Prostate gland (tissue), 2 donors: ENCODE measurements around the gene ADAMTS19. TPM values are rescaled to one million over a fixed set of nuclear protein-coding genes. Genes with fewer than 3 reads are reported as not detected.

Source experiments
- DNase-seq: peaks from one replicate; pipeline ENCODE4 v3.0.0-alpha.2; 2019; ENCODE audit warnings: low spot score
- H3K27ac ChIP-seq, 2 donors: fragments of 200-600 bp; sonication (generic); 2 replicates each; pipeline ENCODE4 v1.5.1; 2017 to 2019
- H3K27me3 ChIP-seq: fragments of 200-600 bp; sonication (generic); replicated peaks from 2 replicates; pipeline ENCODE4 v1.5.1; 2019; ENCODE audit not compliant: insufficient read depth
- H3K36me3 ChIP-seq, 2 donors: fragments of 200-600 bp; sonication (generic); 1 replicate in 1 of 2; 2 replicates in 1 of 2; pipeline versions ENCODE4 v1.5.1 to v1.8.1; 2017 to 2019
- H3K4me1 ChIP-seq: fragments of 200-600 bp; sonication (generic); replicated peaks from 2 replicates; pipeline ENCODE4 v1.5.1; 2019
- H3K4me3 ChIP-seq, 2 donors: fragments of 200-600 bp; sonication (generic); 2 replicates each; pipeline ENCODE4 v1.5.1; 2017 to 2019
- H3K9me3 ChIP-seq: fragments of 200-600 bp; sonication (generic); 2 replicates; pipeline ENCODE4 v1.5.1; 2017
- CTCF ChIP-seq, 4 experiments: fragments of 200-600 bp in 2 of 4; fragments of 450-650 bp in 2 of 4; sonication (generic) in 2 of 4; IDR thresholded peaks; 1 replicate in 3 of 4; 2 replicates in 1 of 4; pipeline ENCODE4 v1.5.1; 2016 to 2019; ENCODE audit warnings: antibody characterized with exemption in 4 of 4, mild to moderate bottlenecking in 2 of 4, moderate library complexity in 2 of 4
- POLR2A ChIP-seq: fragments of 450-650 bp; IDR thresholded peaks from one replicate; pipeline ENCODE4 v1.6.1; 2016; ENCODE audit warnings: antibody characterized with exemption, mild to moderate bottlenecking
- POLR2AphosphoS5 ChIP-seq: sonication (generic); formaldehyde crosslinking; IDR thresholded peaks from one replicate; pipeline ENCODE4 v1.6.1; 2017; ENCODE audit warnings: antibody characterized with exemption
- WGBS: methylation state at CpG from one replicate; pipeline ENCODE4 v1.1.5; 2018; 5-methylcytosine and 5-hydroxymethylcytosine counted together
- intact Hi-C: fragments of 100-400 bp; cut with DNase I; formaldehyde crosslinking; loops from one replicate; pipeline ENCODE4 v1.14.2; 2022
- total RNA-seq, 2 donors: library from RNA; depleted of rRNA; stranded (reverse); fragments of >200 nt; gene quantifications; one replicate each; pipeline ENCODE4 v1.1.0, GENCODE V29; 2016

The ADAMTS19 gene
- total RNA-seq, 2 donors from 2014 or later = 1.3 to 3.0 TPM

GRCh38 chr5:129496864-129497595, 36.9 kb downstream of the ADAMTS19 start:
- no peak overlapping the region for H3K27ac ChIP-seq
- no peak overlapping the region for H3K4me3 ChIP-seq
- no peak for DNase-seq
- no peak for TF ChIP-seq CTCF (IDR thresholded peaks at IDR 0.05)
- TF ChIP-seq POLR2A = no peak
- TF ChIP-seq POLR2AphosphoS5 = no peak
- intact Hi-C loops = no loop called here
- no peaks in the 10 kb centered on the region for H3K4me1 ChIP-seq
- H3K36me3 ChIP-seq = no peaks in the 10 kb centered on the region
- no peaks in the 10 kb centered on the region for H3K9me3 ChIP-seq
- WGBS = 82% methylated on average over 3 of the region's 3 CpGs
- H3K27me3 ChIP-seq = no peaks in the 10 kb centered on the region

- no peak for TF ChIP-seq POLR2A
- no peak for TF ChIP-seq CTCF (IDR thresholded peaks at IDR 0.05)
- TF ChIP-seq POLR2AphosphoS5 = no peak
- H3K4me3 ChIP-seq = no peak overlapping the region
- DNase-seq = no peak
- H3K36me3 ChIP-seq = no peaks in the 10 kb centered on the region
- no peaks in the 10 kb centered on the region for H3K4me1 ChIP-seq
- H3K27me3 ChIP-seq = no peaks in the 10 kb centered on the region
- intact Hi-C loops = no loop called here
- no peak overlapping the region for H3K27ac ChIP-seq
- H3K9me3 ChIP-seq = no peaks in the 10 kb centered on the region
Observed at GRCh38 chr5:129499208-129499852, 39.2 kb downstream of the ADAMTS19 start.

GRCh38 chr5:129500101-129500500, 40.0 kb downstream of the ADAMTS19 start:
- no peak for TF ChIP-seq POLR2A

GRCh38 chr5:129506086-129506485, 46.0 kb downstream of the ADAMTS19 start:
- no peak overlapping the region for H3K27ac ChIP-seq
- intact Hi-C loops = no loop called here
- no peak for DNase-seq
- TF ChIP-seq POLR2AphosphoS5 (no peak), CTCF (IDR thresholded peaks at IDR 0.05) (no peak), POLR2A (no peak)
- H3K4me3 ChIP-seq = no peak overlapping the region
- no peaks in the 10 kb centered on the region for H3K9me3 ChIP-seq
- WGBS = 70% methylated on average over 1 of the region's 1 CpG
- no peaks in the 10 kb centered on the region for H3K4me1 ChIP-seq
- H3K36me3 ChIP-seq = no peaks in the 10 kb centered on the region
- H3K27me3 ChIP-seq = no peaks in the 10 kb centered on the region

More at GRCh38 chr5:129500101-129500500, 40.0 kb downstream of the ADAMTS19 start:
- Histone ChIP-seq H3K4me3 (no peak overlapping the region), H3K27me3 (no peaks in the 10 kb centered on the region), H3K36me3 (no peaks in the 10 kb centered on the region), H3K4me1 (no peaks in the 10 kb centered on the region), H3K9me3 (no peaks in the 10 kb centered on the region), H3K27ac (no peak overlapping the region)
- DNase-seq = no peak
- WGBS = 85% methylated on average over 3 of the region's 3 CpGs
- intact Hi-C loops = no loop called here

- no peaks in the 10 kb centered on the region for H3K9me3 ChIP-seq
- no peaks in the 10 kb centered on the region for H3K27me3 ChIP-seq
- intact Hi-C loops = no loop called here
- no peak for TF ChIP-seq POLR2AphosphoS5
- no peak for TF ChIP-seq POLR2A
- no peak for TF ChIP-seq CTCF (IDR thresholded peaks at IDR 0.05)
- DNase-seq = no peak
- H3K4me3 ChIP-seq = no peak overlapping the region
- H3K36me3 ChIP-seq = no peaks in the 10 kb centered on the region
- no peaks in the 10 kb centered on the region for H3K4me1 ChIP-seq
- no peak overlapping the region for H3K27ac ChIP-seq
Observed at GRCh38 chr5:129506950-129507349, 46.9 kb downstream of the ADAMTS19 start.
